HEK293 (cell line): ENCODE data around the gene SYT13.

Source experiments
- CTCF ChIA-PET: fragments of 350-600 bp; formaldehyde crosslinking; extraction: SDS; loops from one replicate; lab custom pipeline; 2021; ENCODE audit warnings: antibody characterized with exemption; lab: Yijun Ruan, JAX
- POLR2A ChIA-PET: fragments of 300-600 bp; formaldehyde crosslinking; extraction: SDS; loops from one replicate; lab custom pipeline; 2020; ENCODE audit warnings: antibody characterized with exemption, inconsistent platforms; lab: Yijun Ruan, JAX
- H3K27ac ChIP-seq: fragments of 200-500 bp; sonication (Bioruptor generic); 2 replicates; pipeline ENCODE4 v1.5.1; 2014; ENCODE audit warnings: low read depth, low read length, control low read depth, inconsistent platforms; ENCODE audit errors: extremely low read depth
- H3K36me3 ChIP-seq, 2 experiments: fragments of 200-500 bp in 1 of 2; sonication (Bioruptor generic) in 1 of 2; 1 replicate in 1 of 2; 2 replicates in 1 of 2; pipeline ENCODE4 v1.5.1; 2014 to 2017; ENCODE audit warnings: inconsistent platforms in 2 of 2, low read length in 2 of 2; ENCODE audit not compliant: control insufficient read depth in 2 of 2, insufficient read depth in 1 of 2
- H3K4me1 ChIP-seq: fragments of 200-500 bp; sonication (Bioruptor generic); 2 replicates; pipeline ENCODE4 v1.5.1; 2014; ENCODE audit warnings: mild to moderate bottlenecking, low read length, inconsistent platforms; ENCODE audit not compliant: control insufficient read depth, insufficient read depth
- H3K4me3 ChIP-seq: 2 replicates; pipeline ENCODE4 v1.5.1; 2011; ENCODE audit warnings: low read depth, mild to moderate bottlenecking, control low read depth, low read length, moderate library complexity
- H3K9me3 ChIP-seq: fragments of 200-500 bp; sonication (Bioruptor generic); 2 replicates; pipeline ENCODE4 v1.5.1; 2014; ENCODE audit warnings: low read depth, low read length, inconsistent platforms; ENCODE audit not compliant: control insufficient read depth, insufficient read depth
- ATF2 ChIP-seq: fragments of 450-650 bp; formaldehyde crosslinking; IDR thresholded peaks from 2 replicates; pipeline ENCODE4 v1.5.1; 2016; ENCODE audit warnings: missing biosample characterization, missing genetic modification characterization, low read depth
- FEZF1 ChIP-seq: fragments of 450-650 bp; formaldehyde crosslinking; IDR thresholded peaks from 2 replicates; pipeline ENCODE4 v1.5.1; 2016; ENCODE audit warnings: missing biosample characterization, missing genetic modification characterization
- HOXA7 ChIP-seq: sonication (generic); formaldehyde crosslinking; IDR thresholded peaks from 2 replicates; pipeline ENCODE4 v1.8.1; 2022; ENCODE audit warnings: missing genetic modification reagents, borderline replicate concordance
- INSM2 ChIP-seq: fragments of 450-650 bp; formaldehyde crosslinking; IDR thresholded peaks from 2 replicates; pipeline ENCODE4 v1.5.1; 2016; ENCODE audit warnings: missing biosample characterization, missing genetic modification characterization
- KLF7 ChIP-seq: fragments of 450-650 bp; formaldehyde crosslinking; IDR thresholded peaks from 2 replicates; pipeline ENCODE4 v1.5.1; 2016; ENCODE audit warnings: missing biosample characterization, missing genetic modification characterization, borderline replicate concordance
- PRDM2 ChIP-seq: fragments of 450-650 bp; formaldehyde crosslinking; IDR thresholded peaks from 2 replicates; pipeline ENCODE4 v1.5.1; 2016; ENCODE audit warnings: missing biosample characterization, missing genetic modification characterization, borderline replicate concordance
- PRDM6 ChIP-seq: fragments of 450-650 bp; formaldehyde crosslinking; IDR thresholded peaks from 2 replicates; pipeline ENCODE4 v1.5.1; 2017; ENCODE audit warnings: missing biosample characterization, missing genetic modification characterization
- RBAK ChIP-seq: fragments of 450-650 bp; formaldehyde crosslinking; IDR thresholded peaks from 2 replicates; pipeline ENCODE4 v1.5.1; 2016; ENCODE audit warnings: missing biosample characterization, missing genetic modification characterization
- ZNF16 ChIP-seq: fragments of 450-650 bp; formaldehyde crosslinking; IDR thresholded peaks from 2 replicates; pipeline ENCODE4 v1.5.1; 2016; ENCODE audit warnings: low read depth, missing biosample characterization, missing genetic modification characterization
- ZNF175 ChIP-seq: fragments of 450-650 bp; formaldehyde crosslinking; IDR thresholded peaks from 2 replicates; pipeline ENCODE4 v1.5.1; 2016; ENCODE audit warnings: missing biosample characterization, missing genetic modification characterization
- ZNF510 ChIP-seq: fragments of 450-650 bp; formaldehyde crosslinking; IDR thresholded peaks from 2 replicates; pipeline ENCODE4 v1.5.1; 2018; ENCODE audit warnings: mild to moderate bottlenecking, missing genetic modification characterization, missing biosample characterization; ENCODE audit not compliant: insufficient replicate concordance
- ZNF513 ChIP-seq: fragments of 450-650 bp; IDR thresholded peaks from 2 replicates; pipeline ENCODE4 v1.5.1; 2018; ENCODE audit warnings: missing biosample characterization, missing genetic modification characterization
- ZNF544 ChIP-seq: fragments of 450-650 bp; formaldehyde crosslinking; IDR thresholded peaks from 2 replicates; pipeline ENCODE4 v1.5.0; 2017; ENCODE audit warnings: missing biosample characterization, missing genetic modification characterization
- ZNF555 ChIP-seq: fragments of 450-650 bp; formaldehyde crosslinking; conservative IDR thresholded peaks from 2 replicates; pipeline ENCODE4 v1.5.1; 2017; ENCODE audit warnings: missing biosample characterization, mild to moderate bottlenecking, missing genetic modification characterization, inconsistent platforms
- ZNF558 ChIP-seq: fragments of 450-650 bp; formaldehyde crosslinking; IDR thresholded peaks from 2 replicates; pipeline ENCODE4 v1.5.1; 2016; ENCODE audit warnings: missing biosample characterization, missing genetic modification characterization
- ZNF561 ChIP-seq: fragments of 450-650 bp; IDR thresholded peaks from 2 replicates; pipeline ENCODE4 v1.5.1; 2018; ENCODE audit warnings: missing biosample characterization, missing genetic modification characterization, borderline replicate concordance
- ZNF580 ChIP-seq: fragments of 450-650 bp; formaldehyde crosslinking; IDR thresholded peaks from 2 replicates; pipeline ENCODE4 v1.5.1; 2016; ENCODE audit warnings: missing biosample characterization, missing genetic modification characterization
- ZNF629 ChIP-seq: fragments of 450-650 bp; formaldehyde crosslinking; IDR thresholded peaks from 2 replicates; pipeline ENCODE4 v1.5.1; 2017; ENCODE audit warnings: missing biosample characterization, missing genetic modification characterization

Gene SYT13

GRCh38 chr11:45274206-45274605 is 11.9 kb downstream of the SYT13 start:
- POLR2A ChIA-PET = no interaction called here
- no peaks in the 10 kb centered on the region for H3K4me1 ChIP-seq
- H3K36me3 ChIP-seq = no peaks in the 10 kb centered on the region
- H3K9me3 ChIP-seq = no peaks in the 10 kb centered on the region
- CTCF ChIA-PET = interaction anchor here (0.8 to 1.0 kb wide), 2 partner anchors 22 to 115 kb away, joined by 3 to 6 read pairs; no protein-coding TSS in a partner anchor
- no peak overlapping the region for H3K27ac ChIP-seq
- no peak for TF ChIP-seq ZNF555
- no peak for TF ChIP-seq ZNF544 (tag by site-specific recombination)
- no peak for TF ChIP-seq KLF7
- no peak for TF ChIP-seq ZNF175 (tag by site-specific recombination)
- TF ChIP-seq ZNF580 (tag by site-specific recombination) = no peak
- TF ChIP-seq PRDM2 = no peak
- TF ChIP-seq ZNF558 (tag by site-specific recombination) = no peak
- TF ChIP-seq RBAK (tag by site-specific recombination) = no peak
- no peak for TF ChIP-seq HOXA7 (CRISPR knock-in tag)
- TF ChIP-seq ZNF510 (tag by site-specific recombination) = no peak
- TF ChIP-seq FEZF1 (tag by site-specific recombination) = no peak
- no peak for TF ChIP-seq PRDM6
- no peak for TF ChIP-seq INSM2
- TF ChIP-seq ZNF16 = no peak
- no peak for TF ChIP-seq ATF2 (tag by site-specific recombination)
- TF ChIP-seq ZNF629 (tag by site-specific recombination) = no peak
- TF ChIP-seq ZNF513 (tag by site-specific recombination) = no peak
- TF ChIP-seq ZNF561 (tag by site-specific recombination) = no peak
- H3K4me3 ChIP-seq = no peak overlapping the region
